ENCODE data around the gene FAM184B.

Gene FAM184B

GRCh38 chr4:17623451-17624001, 157.9 kb downstream of the FAM184B start:
- no peak for DNase-seq

- no peak for DNase-seq
Observed at GRCh38 chr4:17619416-17620105, 161.9 kb downstream of the FAM184B start.

DNA sequence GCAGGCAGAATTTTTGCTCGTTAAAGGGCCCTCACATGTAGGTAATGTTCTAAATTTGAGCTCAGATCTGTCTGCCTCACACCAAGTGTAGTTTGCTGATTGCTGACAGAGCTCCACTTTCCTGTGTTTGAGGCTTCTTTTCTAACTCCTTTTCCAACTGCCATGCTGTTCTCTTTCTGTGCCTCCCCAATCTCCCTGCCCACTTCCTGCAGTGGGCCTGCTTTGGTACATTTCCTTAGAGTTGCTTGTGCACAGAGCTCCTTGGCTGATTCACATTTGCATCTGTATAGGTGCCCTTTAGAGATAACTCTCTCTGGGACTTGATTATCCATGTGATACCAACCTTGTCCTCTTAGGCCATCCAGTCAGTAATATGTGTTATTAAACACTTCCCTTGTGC, 162.5 kb downstream of the FAM184B start:
- DNase-seq = no peak

- DNase-seq = no peak
Observed at GRCh38 chr4:17616283-17616682, 165.1 kb downstream of the FAM184B start.

GRCh38 chr4:17614416-17615299, 166.8 kb downstream of the FAM184B start, which contains the start of gene MED28:
MED28 (plus strand) TSS chr4:17614641; CDS start chr4:17614655, 14 bp downstream.
- DNase-seq = peak; percentile 98

GRCh38 chr4:17613761-17614415, 167.5 kb downstream of the FAM184B start:
- DNase-seq = peak; percentile 8

GRCh38 chr4:17605236-17605635, 176.2 kb downstream of the FAM184B start:
- no peak for DNase-seq

GRCh38 chr4:17599826-17600225, 181.6 kb downstream of the FAM184B start:
- DNase-seq = no peak

DNA sequence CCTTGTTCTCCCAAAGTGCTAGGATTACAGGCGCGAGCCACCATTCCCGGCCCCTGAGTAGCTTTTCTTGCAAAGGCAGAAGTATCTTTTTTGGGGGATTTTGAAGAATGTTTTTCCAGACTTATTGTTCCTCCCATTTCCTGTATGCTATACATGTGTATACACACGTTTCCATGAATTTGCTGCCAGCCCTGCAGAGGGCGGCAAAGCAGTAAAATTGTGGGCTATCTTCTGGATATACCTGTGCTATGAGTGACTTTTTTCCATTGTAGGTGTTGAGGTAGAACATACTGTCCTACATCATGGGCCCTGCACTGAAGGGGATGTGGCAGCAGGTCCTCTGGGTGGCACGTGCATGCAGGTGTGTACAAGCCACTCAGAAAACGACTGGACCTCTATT, 183.9 kb downstream of the FAM184B start:
- no peak for DNase-seq

DNA sequence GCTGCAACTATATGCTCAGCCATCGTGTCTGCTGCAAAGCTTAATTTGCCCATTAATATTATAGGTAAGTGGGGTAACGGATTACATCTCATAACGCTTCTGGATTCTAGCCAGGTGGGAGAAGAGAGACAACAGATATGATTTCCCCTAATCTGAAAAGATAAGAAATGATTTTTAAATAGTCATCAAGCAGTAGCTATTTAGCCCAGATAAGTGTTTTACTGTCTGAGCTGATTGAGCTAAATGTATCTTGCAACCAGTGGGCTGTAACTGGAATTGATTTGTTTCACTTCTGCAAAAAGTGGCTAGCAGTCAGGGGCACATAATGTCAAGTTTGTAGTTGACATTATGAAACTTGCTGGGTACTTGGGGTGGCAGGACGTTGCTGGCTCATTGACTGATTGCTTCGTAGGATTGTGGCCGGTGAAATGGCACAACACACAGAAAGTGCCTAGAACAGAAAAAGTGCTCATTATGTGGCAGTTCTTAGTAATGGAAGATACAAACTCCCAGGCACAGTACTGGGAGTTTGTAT, 185.9 kb downstream of the FAM184B start:
- no peak for DNase-seq

DNA sequence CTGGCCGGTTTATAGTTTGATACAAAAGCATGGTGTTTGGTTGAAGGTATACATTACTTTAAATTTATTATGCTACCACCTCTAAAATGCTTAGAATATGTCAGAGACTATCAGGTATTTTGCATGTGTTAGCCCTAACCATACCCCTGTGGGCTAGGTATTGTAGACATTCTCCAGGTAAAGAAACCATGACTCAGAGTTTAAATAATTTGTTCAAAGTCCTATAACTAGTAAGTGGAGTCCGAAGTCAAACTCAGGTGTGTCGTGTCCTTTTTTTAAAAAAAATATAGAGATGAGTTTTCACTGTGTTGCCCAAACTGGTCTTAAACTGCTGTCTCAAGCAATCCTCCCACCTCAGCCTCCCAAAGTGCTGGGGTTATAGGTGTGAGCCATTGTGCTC, 192.1 kb downstream of the FAM184B start:
- no peak for DNase-seq

DNA sequence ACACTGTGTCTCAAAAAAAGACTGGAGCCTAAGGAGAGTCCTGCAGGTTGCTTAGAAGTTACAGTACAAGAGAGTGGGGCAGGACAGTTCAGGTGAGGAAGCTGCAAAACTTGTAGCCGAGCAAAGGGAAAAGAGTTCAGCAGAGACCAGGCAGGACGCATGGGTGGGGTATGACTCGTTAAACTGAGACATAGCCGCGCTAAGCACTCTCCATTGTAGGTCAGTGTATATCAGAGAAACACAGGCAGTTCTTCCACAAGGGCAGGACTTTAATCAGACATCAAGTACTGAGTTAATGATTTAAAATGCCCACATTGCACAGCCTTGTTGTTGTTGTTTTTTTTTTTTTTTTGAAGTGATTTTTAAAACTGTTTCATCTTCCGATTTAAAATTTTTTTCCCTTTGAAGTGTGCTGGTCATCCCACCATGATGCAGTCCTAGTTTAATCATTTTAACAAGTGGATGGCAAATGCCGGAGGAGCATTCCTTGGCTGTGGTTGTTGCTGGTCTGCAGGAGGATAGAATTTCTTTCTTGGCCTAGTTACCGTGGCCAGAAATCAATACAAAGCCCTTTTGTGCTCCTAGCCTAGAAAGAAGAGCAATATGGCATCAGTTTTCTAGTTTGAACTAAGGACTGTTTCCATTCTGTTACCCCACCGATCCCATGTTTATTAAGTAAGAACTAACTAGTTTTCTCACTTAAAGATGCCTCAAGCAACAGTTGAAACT, 194.2 kb downstream of the FAM184B start:
- DNase-seq = no peak

DNA sequence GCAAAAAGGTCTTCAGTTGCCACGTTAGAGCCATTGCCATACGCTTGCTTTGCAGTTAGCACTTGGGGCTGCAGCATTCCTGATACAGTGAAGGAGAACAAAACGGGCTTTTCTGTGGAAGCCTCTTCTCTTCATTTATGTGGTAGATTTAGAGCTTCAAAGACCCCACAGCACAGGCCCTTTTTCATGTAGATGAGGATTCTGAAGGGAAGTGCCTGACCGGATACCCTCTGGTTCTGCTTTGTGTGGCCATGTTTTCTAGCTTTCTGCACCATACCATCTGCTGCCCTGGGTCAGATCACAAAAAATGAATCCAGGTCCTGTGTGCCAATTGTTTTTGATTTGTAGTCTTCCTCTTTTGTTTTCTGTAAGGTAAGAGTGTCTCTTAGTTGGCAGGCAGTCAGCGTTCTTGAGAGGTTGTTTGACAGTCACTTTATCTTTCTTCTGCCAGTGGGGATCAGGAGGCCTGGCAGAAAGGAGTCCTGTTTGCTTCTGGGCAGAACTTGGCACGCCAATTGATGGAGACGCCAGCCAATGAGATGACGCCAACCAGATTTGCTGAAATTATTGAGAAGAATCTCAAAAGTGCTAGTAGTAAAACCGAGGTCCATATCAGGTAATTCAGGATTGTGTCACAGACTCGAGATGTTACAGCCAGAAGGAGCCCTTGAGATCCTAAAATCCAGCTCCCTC, 196.8 kb downstream of the FAM184B start:
- DNase-seq = no peak

DNA sequence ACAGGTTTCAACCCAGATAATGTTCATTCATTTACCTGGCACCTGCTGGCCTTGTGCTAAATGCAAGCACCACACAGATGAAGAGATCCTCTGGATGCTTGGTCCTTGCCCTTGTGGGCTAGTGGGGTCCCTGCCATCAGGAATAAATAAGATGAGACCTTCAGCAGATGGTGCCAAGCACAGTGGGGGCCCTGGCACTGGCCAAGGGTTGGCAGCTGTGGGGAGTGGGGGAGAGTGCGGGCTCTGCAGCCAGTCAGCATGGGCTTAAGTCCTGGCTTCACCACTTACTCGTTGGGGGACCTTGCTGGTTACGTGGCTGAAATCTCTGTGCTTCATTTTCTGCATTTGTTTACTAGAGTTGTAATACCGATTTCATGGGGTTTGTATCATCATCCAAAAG, 197.5 kb downstream of the FAM184B start:
- no peak for DNase-seq

DNA sequence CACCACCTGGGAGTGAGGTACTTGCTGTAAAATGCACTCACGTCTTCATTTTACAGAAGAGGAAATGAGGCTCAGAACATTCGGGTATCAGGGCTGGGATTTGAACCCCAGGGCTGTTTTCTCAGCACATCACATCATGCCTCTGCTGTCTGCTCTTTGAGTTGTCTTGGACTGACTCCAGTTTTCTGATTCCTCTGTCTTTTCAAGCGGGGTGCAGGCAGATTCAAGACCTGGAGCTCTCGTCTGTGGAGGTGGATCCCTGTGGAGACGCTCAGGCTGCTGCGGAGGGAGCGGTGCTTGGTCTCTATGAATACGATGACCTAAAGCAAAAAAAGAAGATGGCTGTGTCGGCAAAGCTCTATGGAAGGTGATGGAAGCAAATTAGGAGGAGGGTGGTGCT, 198.1 kb downstream of the FAM184B start:
- no peak for DNase-seq

- no peak for DNase-seq
Observed at GRCh38 chr4:17580969-17581368, 200.5 kb downstream of the FAM184B start.

Measured in stimulated activated CD4-positive, alpha-beta T cell treated with anti-CD3 and anti-CD28 coated beads, Interleukin-4, amount 100 ng/mL, for 24 hours (primary cell).